HCT116 (cell line): ENCODE data around the gene DLEC1. TPM values are rescaled to one million over a fixed set of nuclear protein-coding genes. Genes with fewer than 3 reads are reported as not detected.

ENCODE experiments used
- ATAC-seq: fragments of 200-7000 bp; cut with Tn5 transposase; 2 replicates; pipeline ENCODE4 v1.9.1; 2020; ENCODE audit warnings: mild to moderate bottlenecking, moderate library complexity
- BruUV-seq: library from RNA; stranded (reverse); fragments of 400-500 nt; replicated peaks from 2 replicates; lab custom pipeline; 2021; lab: Mats Ljungman, UMichigan
- CTCF ChIA-PET: fragments of 300-600 bp; sonication (Branson Sonifier 250); formaldehyde crosslinking; loops from one replicate; lab custom pipeline; 2021; ENCODE audit warnings: antibody characterized with exemption; lab: Charles Lee
- POLR2A ChIA-PET: fragments of 300-600, 350-600 bp; sonication (Branson Sonifier 250); formaldehyde crosslinking; loops from one replicate; lab custom pipeline; 2021; ENCODE audit warnings: antibody characterized with exemption; lab: Charles Lee
- RAD21 ChIA-PET, 2 experiments: fragments of 300-600 bp; sonication (Branson Sonifier 250); formaldehyde crosslinking; loops; one replicate each; lab custom pipeline; 2023; ENCODE audit warnings: low total read pairs in 2 of 2; ENCODE audit not compliant: uncharacterized antibody in 2 of 2, unreplicated experiment in 2 of 2, low non-redundant PET in 1 of 2; lab: Charles Lee
- DNase-seq: peaks from one replicate; pipeline ENCODE4 v3.0.0-alpha.2; 2010; ENCODE audit warnings: low read depth, low spot score
- H2AFZ ChIP-seq: fragments of 200-600 bp; shearing (Covaris generic), sonication (generic); 2 replicates; pipeline ENCODE4 v1.6.1; 2017; ENCODE audit warnings: low read depth, mixed run types, mixed read lengths, antibody characterized with exemption, low read length; ENCODE audit not compliant: poor library complexity, severe bottlenecking
- H3K27ac ChIP-seq: 2 replicates; pipeline ENCODE4 v1.5.1; 2012; ENCODE audit warnings: low read depth, low read length
- H3K27me3 ChIP-seq: fragments of 200-600 bp; sonication (generic); 2 replicates; pipeline ENCODE4 v1.6.1; 2016; ENCODE audit warnings: mixed run types, low read length, mixed read lengths; ENCODE audit not compliant: insufficient read depth
- H3K36me3 ChIP-seq, 2 experiments: fragments of 200-500 bp in 1 of 2; fragments of 200-600 bp in 1 of 2; sonication (Bioruptor generic) in 1 of 2; sonication (generic) in 1 of 2; 2 replicates each; pipeline versions ENCODE4 v1.5.1 to v1.6.1; 2014 to 2016; ENCODE audit warnings: low read length in 2 of 2, inconsistent platforms in 1 of 2, mixed read lengths in 1 of 2, mixed run types in 1 of 2; ENCODE audit not compliant: insufficient read depth in 2 of 2, control insufficient read depth in 1 of 2
- H3K4me1 ChIP-seq, 2 experiments: fragments of 200-600 bp in 1 of 2; sonication (generic) in 1 of 2; 2 replicates each; pipeline versions ENCODE4 v1.5.1 to v1.6.1; 2012 to 2017; ENCODE audit warnings: low read length in 2 of 2, inconsistent platforms in 1 of 2, mild to moderate bottlenecking in 1 of 2, mixed read lengths in 1 of 2, mixed run types in 1 of 2, moderate library complexity in 1 of 2; ENCODE audit not compliant: insufficient read depth in 2 of 2, control insufficient read depth in 1 of 2
- H3K4me2 ChIP-seq: fragments of 200-600 bp; sonication (generic); 2 replicates; pipeline ENCODE4 v1.6.1; 2017; ENCODE audit warnings: mixed run types, low read length, mixed read lengths
- H3K4me3 ChIP-seq, 2 experiments: fragments of 200-600 bp in 1 of 2; sonication (generic) in 1 of 2; replicated peaks in 1 of 2; 2 replicates each; pipeline ENCODE4 v1.5.1; 2011 to 2016; ENCODE audit warnings: low read length in 2 of 2, control low read depth in 1 of 2, low read depth in 1 of 2, mild to moderate bottlenecking in 1 of 2, mixed read lengths in 1 of 2, mixed run types in 1 of 2
- H3K79me2 ChIP-seq: fragments of 200-600 bp; sonication (generic); 2 replicates; pipeline ENCODE4 v1.6.1; 2017; ENCODE audit warnings: mild to moderate bottlenecking, mixed run types, low read length, moderate library complexity, mixed read lengths; ENCODE audit not compliant: insufficient read depth
- H3K9ac ChIP-seq: fragments of 200-600 bp; sonication (generic); 2 replicates; pipeline ENCODE4 v1.6.1; 2016; ENCODE audit warnings: low read length, mixed read lengths
- H3K9me2 ChIP-seq: fragments of 200-600 bp; sonication (generic), shearing (Covaris generic); 2 replicates; pipeline ENCODE4 v1.6.1; 2017; ENCODE audit warnings: mixed run types, mild to moderate bottlenecking, moderate library complexity; ENCODE audit not compliant: insufficient read depth
- H3K9me3 ChIP-seq, 2 experiments: fragments of 200-500 bp in 1 of 2; fragments of 200-600 bp in 1 of 2; sonication (Bioruptor generic) in 1 of 2; sonication (generic) in 1 of 2; 2 replicates each; pipeline ENCODE4 v1.6.1; 2014 to 2017; ENCODE audit warnings: low read length in 2 of 2, mixed read lengths in 2 of 2, inconsistent platforms in 1 of 2, low read depth in 1 of 2, mild to moderate bottlenecking in 1 of 2, mixed run types in 1 of 2, moderate library complexity in 1 of 2; ENCODE audit not compliant: control insufficient read depth in 1 of 2, insufficient read depth in 1 of 2
- H4K20me1 ChIP-seq: fragments of 200-600 bp; sonication (generic), shearing (Covaris generic); 2 replicates; pipeline ENCODE4 v1.6.1; 2017; ENCODE audit warnings: mixed run types, mild to moderate bottlenecking, moderate library complexity; ENCODE audit not compliant: insufficient read depth
- CBX3 ChIP-seq: IDR thresholded peaks from 2 replicates; pipeline ENCODE4 v1.6.1; 2012; ENCODE audit warnings: low read depth
- EGR1 ChIP-seq: IDR thresholded peaks from 2 replicates; pipeline ENCODE4 v1.6.1; 2012; ENCODE audit warnings: low read depth
- EZH2 ChIP-seq: fragments of 200-600 bp; sonication (generic); IDR thresholded peaks from 2 replicates; pipeline ENCODE4 v1.6.1; 2017; ENCODE audit warnings: antibody characterized with exemption, mixed run types
- FOSL1 ChIP-seq: IDR thresholded peaks from 2 replicates; pipeline ENCODE4 v1.6.1; 2012; ENCODE audit warnings: low read depth
- POLR2AphosphoS5 ChIP-seq: IDR thresholded peaks from 2 replicates; pipeline ENCODE4 v1.6.1; 2011; ENCODE audit warnings: mild to moderate bottlenecking, low read depth, low read length, moderate library complexity
- RAD21 ChIP-seq: IDR thresholded peaks from 2 replicates; pipeline ENCODE4 v1.6.1; 2012; ENCODE audit warnings: low read depth, mild to moderate bottlenecking
- TCF7L2 ChIP-seq: IDR thresholded peaks from 2 replicates; pipeline ENCODE4 v1.7.0; 2011; ENCODE audit warnings: borderline replicate concordance, inconsistent platforms; ENCODE audit not compliant: insufficient read depth, insufficient read length; ENCODE audit errors: extremely low read depth
- ZNF274 ChIP-seq: fragments of 200-500 bp; sonication (Bioruptor generic); IDR thresholded peaks from 2 replicates; pipeline ENCODE4 v1.6.1; 2014; ENCODE audit warnings: mild to moderate bottlenecking, low read depth, low read length, inconsistent platforms
- intact Hi-C: fragments of 100-400 bp; cut with micrococcal nuclease; formaldehyde crosslinking; loops from 2 replicates; pipeline ENCODE4 v1.10.0; 2022
- total RNA-seq: library from RNA; stranded (reverse); gene quantifications from one replicate; pipeline ENCODE4 v1.2.1, GENCODE V29; 2021; ENCODE audit not compliant: unreplicated experiment
- TF ChIP-seq, protein P1 (sequence below): IDR thresholded peaks from 2 replicates; pipeline ENCODE4 v1.6.1; 2011; ENCODE audit warnings: mild to moderate bottlenecking, low read length, moderate library complexity; ENCODE audit not compliant: insufficient replicate concordance; ENCODE audit errors: extremely low read depth

Gene DLEC1
- total RNA-seq, 1 experiment from 2014 or later, result 0.61 TPM

DNA sequence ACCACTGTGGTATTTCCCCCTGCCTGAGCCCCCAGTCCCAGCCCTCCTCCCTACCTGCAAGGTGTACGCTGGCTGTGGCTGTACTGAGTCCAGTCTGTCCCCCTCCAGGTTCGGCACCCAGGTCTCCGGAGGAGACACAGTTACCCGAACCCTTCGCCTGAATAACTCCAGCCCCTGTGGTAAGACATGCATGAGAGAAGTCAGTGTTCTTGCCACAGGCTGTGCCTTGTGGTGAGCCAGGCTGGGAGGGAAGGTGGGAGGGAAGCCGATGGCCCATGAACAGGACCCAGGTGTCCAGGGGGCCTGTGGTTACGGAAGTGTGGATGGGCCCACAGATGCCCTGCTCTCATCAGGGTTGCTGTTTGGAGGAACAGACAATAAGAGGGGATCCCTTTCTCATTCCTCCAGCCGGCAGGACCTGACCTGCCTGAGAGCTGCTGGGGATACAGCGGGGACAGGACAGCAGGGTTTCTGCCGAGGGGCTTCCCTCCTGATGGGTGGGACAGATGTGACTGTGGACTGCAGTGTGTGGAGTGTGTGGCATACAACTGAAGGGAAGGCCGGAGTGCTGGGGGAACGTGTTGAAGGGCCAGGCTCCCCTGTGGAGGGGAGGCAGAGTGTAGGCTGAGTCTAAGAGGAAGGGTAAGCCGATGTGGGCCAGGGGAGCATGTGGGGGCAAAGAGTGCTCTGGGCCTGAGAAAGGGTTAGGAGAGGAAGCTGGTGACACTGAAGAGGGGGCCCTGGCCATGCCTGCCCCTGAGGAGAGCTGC is 76.1 kb downstream of the DLEC1 start:
- H3K9me3 ChIP-seq, result no peaks in the 10 kb centered on the region
- ChIA-PET CTCF (no interaction called here), RAD21 (no interaction called here), POLR2A (no interaction called here)
- BruUV-seq, result no TSS peak
- H3K36me3 ChIP-seq, result no peaks in the 10 kb centered on the region
- no peak overlapping the region for H3K4me3 ChIP-seq
- H3K4me1 ChIP-seq, result peaks cover 5 to 11% of the 10 kb centered on the region in 2 experiments; a peak in 3 of 4 replicates
- DNase-seq (no peak), ATAC-seq (no peak)
- H3K27me3 ChIP-seq, result no peaks in the 10 kb centered on the region
- no peak overlapping the region for H3K4me2 ChIP-seq
- TF ChIP-seq, protein P1, sequence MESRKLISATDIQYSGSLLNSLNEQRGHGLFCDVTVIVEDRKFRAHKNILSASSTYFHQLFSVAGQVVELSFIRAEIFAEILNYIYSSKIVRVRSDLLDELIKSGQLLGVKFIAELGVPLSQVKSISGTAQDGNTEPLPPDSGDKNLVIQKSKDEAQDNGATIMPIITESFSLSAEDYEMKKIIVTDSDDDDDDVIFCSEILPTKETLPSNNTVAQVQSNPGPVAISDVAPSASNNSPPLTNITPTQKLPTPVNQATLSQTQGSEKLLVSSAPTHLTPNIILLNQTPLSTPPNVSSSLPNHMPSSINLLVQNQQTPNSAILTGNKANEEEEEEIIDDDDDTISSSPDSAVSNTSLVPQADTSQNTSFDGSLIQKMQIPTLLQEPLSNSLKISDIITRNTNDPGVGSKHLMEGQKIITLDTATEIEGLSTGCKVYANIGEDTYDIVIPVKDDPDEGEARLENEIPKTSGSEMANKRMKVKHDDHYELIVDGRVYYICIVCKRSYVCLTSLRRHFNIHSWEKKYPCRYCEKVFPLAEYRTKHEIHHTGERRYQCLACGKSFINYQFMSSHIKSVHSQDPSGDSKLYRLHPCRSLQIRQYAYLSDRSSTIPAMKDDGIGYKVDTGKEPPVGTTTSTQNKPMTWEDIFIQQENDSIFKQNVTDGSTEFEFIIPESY, result no peak
- TF ChIP-seq TCF7L2 (no peak), CBX3 (no peak), FOSL1 (no peak), POLR2AphosphoS5 (no peak), EGR1 (no peak), EZH2 (no peak), ZNF274 (no peak), RAD21 (no peak)
- H3K9ac ChIP-seq, result no peak overlapping the region
- H3K9me2 ChIP-seq, result no peaks in the 10 kb centered on the region
- intact Hi-C loops, result loop anchor here (5.0 to 10.0 kb wide), 4 partner anchors 140 to 727 kb away; partner anchors contain the start of gene XYLB
- no peak overlapping the region for H2AFZ ChIP-seq
- no peak overlapping the region for H3K27ac ChIP-seq
- H4K20me1 ChIP-seq, result no peaks in the 10 kb centered on the region
- H3K79me2 ChIP-seq, result no peaks in the 10 kb centered on the region
